ENCODE results near the gene GLRX3.
"Not testable (repeated sequence)": the region's sequence is repeated elsewhere in the genome, so short reads cannot be mapped to it uniquely, and the experiment has no call there.

GLRX3 gene

DNA sequence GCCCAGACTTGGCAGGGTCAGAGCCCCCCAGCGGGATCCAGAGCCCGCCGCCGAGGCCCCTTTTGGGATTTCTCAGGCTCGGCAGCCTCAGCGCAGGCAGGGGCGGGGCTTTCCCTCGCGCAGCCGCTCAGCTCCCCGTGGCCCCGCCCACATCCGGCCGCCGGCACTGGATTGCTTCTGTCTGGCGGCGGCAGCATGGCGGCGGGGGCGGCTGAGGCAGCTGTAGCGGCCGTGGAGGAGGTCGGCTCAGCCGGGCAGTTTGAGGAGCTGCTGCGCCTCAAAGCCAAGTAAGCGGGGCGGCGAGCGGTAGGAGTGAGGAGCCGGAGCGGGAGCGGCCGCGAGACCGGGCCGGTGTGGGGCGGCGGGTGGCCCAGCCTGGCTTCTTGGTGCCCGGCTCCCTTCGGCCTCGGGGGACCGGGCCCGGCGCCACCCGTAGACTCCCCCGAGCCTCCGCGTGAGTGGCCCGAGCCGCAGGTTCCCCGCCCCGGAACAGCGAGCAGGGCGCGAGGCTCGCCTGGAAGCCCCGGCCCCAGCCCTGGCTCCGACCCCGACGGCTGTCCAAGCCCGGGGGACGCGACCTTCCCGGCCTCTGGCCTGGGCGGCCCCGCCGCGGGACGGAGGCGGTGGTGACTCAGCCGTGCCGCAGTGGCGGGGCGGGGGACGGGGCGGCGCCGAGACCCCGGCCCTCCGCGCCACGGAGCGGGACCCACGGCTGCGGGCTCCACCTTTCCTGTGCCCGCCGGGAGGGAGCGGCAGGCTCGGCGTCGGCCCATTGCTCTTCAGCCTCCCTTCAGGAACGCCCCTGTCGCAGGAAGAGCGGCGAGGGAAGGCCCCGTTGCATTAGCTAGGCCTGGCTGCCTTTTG, at the start of gene GLRX3:
GLRX3 (plus strand) TSS at position 166 of the 864 bp plus-strand sequence; CDS start at position 196, 30 bp downstream.
- DNase-seq (ENCODE audit: low spot score): peak; percentile 84

DNA sequence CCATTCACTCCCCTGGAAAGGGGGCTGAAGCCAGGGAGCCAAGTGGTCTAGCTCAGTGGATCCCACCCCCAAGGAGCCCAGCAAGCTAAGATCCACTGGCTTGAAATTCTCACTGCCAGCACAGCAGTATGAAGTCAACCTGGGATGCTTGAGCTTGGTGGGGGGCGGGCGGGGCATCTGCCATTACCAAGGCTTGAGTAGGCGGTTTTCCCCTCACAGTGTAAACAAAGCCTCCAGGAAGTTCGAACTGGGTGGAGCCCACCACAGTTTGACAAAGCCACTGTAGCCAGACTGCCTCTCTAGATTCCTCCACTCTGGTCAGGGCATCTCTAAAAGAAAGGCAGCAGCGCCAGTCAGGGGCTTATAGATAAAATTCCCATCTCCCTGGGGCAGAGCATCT, 45.6 kb upstream of the GLRX3 start:
- DNase-seq (ENCODE audit: low spot score): not testable (repeated sequence)

DNA sequence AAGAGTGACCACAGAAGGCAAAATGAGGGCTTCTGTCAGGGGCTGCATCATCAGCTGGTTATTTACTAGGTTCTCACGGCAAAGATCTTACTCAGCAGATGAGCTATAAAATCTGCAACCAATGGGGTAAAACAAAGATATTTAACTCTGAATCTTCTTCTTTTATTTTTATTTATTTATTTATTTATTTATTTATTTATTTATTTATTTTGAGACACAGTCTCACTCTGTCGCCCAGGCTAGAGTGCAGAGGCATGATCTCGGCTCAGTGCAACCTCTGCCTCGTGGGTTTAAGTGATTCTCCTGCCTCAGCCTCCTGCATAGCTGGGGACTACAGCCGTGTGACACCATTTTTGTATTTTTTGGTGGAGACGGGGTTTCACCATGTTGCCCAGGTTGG, 36.8 kb upstream of the GLRX3 start:
- DNase-seq (ENCODE audit: low spot score): no peak

DNA sequence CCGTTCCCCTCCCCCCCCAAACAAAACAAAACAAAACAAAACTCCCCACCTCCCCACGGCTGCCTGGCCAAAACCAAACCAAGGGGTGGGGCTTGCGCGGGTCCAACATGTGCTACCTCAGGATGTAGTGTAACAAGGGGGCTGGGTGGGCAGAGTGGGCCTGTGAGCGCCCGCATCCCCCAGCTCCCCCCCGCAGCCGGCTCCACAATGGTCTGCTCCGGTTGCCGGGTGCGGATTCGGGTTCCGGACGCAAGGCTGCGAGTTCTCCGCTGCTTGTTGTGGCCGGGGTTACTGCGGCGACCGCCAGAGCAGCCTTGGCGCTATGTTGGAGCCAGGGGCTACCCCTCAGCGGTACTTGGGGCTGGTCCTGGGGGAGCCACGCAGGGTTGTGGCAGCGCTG, 30.5 kb upstream of the GLRX3 start:
- no peak for DNase-seq (ENCODE audit: low spot score)

DNA sequence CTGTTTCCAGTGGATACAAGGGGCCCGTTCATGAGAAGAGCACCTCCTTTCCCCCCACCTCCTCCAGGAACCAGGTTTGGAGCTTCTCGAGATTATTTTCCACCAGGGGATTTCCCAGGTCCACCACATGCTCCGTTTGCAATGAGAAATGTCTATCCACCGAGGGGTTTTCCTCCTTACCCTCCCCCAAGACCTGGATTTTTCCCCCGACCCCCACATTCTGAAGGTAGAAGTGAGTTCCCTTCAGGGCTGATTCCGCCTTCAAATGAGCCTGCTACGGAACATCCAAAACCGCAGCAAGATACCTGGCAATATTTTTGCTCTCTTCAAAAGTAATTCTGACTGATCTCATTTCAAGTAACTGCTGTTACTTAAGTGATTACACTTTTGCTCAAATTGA, 28.0 kb upstream of the GLRX3 start:
- DNase-seq (ENCODE audit: low spot score): peak; percentile 43

DNA sequence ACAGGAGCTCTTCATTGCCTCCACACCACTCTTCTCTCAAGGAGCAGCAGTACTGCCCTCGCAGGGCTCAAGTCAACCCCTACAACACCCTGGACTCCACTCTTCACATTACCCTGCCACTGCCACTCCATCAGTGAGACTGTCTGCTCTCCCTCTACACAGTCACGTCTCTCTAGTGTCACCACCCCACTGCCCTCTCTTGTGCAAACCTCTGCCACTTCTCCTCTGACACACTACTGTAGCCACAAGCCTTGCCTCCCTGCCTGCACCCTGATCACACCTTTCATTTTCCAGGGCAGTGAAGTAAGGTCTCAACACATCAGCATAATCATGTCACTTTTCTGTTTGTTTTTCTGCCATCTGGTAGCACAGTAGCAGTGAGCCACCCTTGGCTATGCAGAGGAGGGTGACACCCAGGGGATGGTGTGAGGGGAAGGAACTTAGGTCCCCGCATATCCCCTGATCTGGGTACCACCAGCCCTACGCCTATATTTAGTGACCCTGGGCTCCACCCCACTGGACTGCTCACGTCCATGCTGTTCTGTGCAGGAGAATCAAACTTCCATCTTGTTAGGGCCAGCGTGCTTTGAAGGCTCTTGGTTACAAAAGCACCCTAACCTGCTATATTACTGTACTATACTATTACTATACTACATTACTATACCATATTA, 27.1 kb upstream of the GLRX3 start:
- peak; percentile 64 for DNase-seq (ENCODE audit: low spot score)

DNA sequence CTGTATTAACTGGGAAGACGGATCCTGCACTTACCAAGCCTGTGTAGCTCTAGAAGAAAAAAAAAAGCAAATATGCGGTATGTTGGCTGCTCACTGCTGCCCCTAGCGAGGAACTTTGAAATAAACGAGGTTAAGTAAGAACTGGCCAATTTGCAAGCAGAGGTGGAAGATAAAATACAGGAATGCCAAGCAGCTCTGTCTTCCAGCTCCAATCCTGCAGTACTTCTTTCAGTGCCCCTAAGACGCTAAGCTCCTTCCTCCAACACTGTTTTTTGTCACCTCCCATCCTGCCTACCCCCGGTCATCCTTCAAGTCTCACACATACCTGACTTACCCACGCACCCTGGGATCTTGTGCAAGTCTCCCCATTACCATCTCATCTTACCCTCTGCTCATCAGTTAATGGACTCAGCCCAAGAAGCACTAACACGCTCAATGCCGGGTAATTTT, 26.4 kb upstream of the GLRX3 start:
- DNase-seq (ENCODE audit: low spot score): peak; percentile 76

DNA sequence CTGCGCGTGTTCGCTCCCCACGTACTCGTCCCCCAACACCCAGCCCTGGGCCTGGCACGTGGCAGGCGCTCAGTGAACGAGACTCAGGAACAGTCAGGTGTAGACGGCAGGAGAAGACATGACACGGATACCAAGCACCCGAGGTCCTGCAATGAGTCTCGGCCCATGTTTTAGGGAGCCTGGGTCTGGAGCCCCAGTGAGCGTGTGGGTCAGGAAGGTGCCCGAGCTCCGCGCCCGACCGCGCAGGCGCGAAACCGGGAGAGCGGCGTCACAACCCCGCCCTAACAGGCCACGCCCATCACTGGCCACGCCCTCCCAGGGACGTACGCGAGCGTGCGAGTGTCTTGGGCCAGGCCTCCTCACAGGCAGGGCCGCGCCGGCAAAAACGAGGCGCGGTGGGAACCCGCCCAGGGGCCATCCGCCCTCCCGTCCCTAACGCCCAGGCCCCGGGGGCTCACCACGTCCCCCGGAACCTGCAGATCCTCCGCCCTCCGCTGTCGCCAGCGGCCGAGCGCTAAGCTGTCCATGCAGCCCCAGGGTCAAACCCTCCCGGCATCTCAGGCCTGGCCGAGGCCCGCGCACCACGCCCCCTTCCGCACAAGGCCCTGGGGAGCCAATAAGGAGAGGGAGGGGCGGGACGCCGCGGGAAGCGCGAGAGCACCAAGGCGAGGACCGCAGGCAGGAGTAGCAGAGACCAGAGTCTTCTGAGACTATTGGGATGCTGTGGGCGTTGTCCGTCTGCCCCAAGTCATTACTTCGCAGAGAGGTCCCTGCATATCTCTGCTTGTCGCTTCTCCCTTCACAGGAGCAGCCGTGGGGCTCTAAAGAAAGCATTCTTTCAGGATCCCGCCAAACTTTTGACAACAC, 25.7 kb upstream of the GLRX3 start, which contains the start of gene C10orf143:
C10orf143 (minus strand) TSS at position 585 of the 867 bp plus-strand sequence; CDS start at position 527, 58 bp downstream.
- peak; percentile 98 for DNase-seq (ENCODE audit: low spot score)

DNA sequence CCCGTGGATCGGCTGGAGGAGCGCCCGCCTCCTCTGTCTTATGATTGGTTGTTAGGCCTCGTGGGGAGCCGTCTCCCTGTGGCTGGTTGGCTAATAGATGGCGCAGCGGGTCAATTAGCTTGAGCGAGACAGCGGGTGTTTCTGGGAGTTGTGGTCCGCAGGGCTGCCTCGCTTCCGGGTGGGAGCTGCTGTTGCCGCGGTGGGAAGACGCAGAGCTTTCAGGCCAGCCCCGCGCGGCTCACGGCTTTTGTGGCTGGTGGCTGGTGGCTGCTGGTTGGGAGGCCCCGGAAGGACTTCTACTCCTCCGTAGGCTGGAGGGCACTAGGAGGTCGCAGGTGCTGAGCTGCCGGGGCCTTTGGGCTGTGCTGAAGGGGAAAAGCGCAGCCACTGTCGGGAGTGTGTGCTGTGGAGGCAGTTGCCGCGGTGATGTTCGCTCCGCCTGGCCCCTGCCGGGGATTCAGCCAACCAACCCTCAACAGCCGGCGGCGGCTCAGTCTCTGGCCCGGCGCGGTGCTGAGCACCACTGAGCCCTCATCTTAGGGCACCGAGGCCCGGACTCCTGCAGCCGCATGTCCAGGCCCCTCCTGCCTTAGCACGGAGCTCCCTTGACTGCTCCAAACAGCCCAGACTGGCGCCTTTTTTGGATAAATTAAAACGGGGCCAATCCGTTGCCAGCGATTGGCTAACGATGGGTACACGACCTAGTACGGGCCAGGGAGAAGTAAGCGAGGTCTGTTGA, 24.9 kb upstream of the GLRX3 start:
- peak; percentile 97 for DNase-seq (ENCODE audit: low spot score)

DNA sequence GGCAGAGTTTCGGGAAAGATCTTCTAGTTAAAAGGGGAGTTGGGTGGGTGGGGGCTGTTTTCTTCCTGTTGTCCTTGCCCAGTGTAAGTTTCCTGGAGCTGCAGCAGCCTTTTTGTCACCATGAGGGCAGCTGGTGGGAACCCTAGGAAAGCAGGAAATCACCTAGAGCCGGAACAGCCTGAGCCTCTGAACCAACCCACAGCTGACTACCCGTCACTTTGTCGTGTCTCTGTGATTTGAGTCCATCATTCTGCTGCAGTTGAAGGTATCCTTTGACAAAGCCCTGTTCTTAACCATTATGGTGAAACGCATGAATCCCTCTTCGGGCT, 24.4 kb upstream of the GLRX3 start:
- DNase-seq (ENCODE audit: low spot score): peak; percentile 34

DNA sequence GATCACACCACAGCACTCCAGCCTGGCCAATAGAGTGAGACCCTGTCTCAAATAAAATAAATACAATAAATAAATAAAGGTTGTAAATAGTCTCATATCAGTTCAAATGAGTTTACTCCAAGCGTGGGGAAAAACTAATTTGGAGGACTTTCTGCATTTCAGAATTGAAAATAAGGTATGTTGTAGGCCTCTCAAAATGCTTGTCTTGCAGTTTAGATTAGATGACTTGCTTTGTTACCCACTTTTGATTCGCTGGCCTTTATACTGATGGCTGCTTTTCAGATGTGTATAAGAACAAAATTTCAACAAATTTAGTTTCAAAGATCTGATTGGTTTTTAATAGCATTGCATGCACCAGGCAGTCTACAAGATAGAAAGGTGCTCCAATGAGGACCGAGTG, 23.4 kb upstream of the GLRX3 start:
- no peak for DNase-seq (ENCODE audit: low spot score)

DNA sequence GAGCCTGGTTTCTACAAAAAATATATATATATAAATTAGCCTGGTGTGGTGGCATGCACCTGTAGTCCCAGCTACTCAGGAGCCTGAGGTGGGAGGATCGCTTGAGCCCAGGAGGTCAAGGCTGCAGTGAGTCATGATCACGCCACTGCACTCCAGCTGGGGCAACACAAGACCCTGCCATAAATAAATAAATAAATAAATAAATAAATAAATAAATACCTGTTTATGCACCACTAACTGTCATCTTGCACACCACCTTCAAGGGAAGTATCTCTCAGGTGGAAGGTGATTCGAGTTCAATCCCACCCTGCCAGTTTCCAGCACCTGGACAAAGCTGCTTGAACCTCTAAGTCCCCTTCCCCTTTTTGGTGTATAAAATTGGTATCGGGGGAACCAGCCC, 19.2 kb upstream of the GLRX3 start:
- DNase-seq (ENCODE audit: low spot score): not testable (repeated sequence)

DNA sequence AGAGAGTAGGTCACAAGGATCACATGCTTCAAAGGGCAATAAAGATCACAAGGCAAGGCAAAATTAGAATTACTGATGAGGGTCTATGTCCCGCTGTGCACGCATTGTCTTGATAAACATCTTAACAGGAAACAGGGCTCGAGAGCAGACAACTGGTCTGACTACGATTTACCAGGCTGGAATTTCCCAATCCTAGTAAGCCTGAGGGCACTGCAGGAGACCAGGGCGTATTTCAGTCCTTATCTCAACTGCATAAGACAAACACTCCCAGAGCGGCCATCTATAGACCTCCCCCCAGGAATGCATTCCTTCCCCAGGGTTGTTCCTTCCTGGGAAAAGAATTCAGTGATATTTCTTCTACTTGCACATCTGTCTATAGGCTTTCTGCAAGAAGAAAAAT, 18.7 kb upstream of the GLRX3 start:
- DNase-seq (ENCODE audit: low spot score): not testable (repeated sequence)

DNA sequence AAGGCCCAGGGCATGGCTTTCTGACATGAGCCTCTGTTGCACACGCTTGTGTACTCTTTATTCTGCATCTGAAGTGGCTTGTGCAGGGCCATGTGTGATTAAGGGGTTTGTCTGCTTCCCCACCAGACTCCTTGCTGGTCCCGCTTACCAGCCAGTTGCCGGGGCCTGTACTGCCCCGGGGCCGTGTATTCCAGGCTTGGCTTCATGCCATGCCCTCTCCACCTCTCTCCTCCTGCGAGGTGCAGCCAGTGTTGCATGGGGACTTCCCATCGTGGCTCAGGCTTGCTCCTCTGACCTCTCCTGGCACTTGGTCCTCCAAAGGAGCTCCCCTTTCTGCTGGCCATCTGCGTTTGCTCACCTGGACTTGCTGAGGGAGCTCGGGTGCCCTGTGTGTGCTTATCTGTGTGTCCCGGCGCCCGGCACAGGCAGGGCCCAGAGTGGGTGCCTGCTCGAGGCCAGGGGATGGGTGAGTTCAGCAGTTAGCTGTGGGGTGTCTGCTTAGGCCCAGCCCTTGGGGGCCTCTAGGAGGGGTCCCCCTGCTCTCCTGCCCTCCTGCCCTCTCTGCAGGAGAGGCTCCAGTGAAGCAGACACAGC, 14.6 kb upstream of the GLRX3 start:
- no peak for DNase-seq (ENCODE audit: low spot score)

DNA sequence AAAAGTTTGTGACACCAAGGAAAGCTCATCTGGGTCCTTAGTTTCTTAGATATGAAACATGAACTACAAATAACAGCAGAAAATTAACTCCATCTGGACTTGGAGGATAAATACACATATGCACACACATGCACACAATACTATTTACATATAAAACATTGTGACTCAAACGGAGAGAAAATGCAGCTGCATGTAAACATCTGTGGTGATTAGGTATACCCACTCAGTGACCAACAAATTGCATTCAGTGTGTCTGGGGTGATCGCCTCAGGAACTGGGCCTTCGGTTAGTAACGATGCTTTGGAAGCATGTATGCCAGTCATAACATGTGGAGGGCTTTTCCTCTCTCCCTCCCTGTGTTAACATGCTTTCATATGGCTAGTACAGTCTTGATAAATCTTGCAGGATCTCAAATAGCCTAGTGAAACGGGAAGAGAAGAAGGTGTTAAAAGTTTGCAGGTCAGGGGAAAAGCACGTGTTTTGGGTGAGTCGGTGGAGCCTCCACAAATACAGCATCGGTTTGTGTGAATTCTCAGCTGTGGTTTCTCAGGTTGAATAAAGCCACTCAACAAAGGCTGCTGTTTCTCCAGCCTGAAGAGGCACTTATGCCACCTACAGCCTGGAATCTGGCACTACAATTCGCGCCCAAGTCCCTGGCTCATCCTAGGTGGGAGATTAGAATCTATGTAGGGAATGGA, 8.7 kb upstream of the GLRX3 start:
- DNase-seq (ENCODE audit: low spot score): peak; percentile 84

DNA sequence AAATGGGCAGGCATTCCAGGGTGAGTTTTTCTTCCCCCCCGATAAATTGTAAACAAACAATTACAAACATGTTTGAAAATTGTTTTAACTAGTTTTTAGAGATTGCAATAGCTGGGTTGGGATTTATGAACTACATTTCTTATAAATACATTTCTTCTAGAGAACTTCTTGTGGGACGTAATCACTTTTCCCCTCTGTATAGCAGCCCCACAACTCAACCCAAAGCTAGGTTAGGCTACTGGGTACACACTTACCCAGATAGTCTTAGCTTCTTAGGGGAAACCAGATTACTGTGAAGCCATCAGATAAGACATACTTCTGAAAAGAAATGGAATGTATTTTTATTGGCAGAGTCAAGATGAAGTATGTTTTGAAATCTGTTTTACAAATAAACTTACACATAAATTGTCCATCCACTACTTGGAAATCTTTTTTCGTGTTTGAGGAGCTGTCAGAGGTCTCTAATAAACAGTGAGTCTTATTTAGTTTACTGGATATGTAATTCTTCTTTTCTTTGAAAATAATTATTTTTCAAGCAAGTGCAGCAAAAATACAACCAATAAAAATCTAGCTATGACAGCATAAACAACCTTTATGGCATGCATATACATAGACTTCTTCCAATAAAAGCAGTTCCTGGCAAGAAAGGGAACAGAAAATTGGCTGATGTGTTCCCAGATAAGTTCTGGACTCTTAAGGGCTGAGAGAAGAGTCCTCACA, 8.0 kb upstream of the GLRX3 start:
- DNase-seq (ENCODE audit: low spot score): no peak

DNA sequence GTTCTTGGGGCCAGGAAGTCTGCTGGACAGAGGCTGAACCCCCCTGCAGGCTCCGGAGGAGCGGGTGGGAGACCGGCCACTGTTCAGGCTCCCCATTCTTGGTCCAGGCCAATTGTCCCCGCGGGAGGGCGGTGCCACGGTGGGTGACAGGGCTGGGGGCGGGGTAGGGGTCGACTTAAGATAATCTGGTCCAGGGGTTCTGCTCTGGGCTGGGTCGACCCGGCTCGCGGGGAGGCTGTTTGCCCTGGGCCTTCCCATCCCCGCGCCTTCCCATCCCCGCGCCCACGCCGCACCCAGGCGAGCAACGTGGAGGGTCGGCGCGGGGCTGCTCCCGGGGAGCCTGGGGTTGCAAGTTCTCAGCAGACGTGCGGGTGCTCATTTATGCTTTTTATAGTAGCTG, 7.3 kb upstream of the GLRX3 start:
- no peak for DNase-seq (ENCODE audit: low spot score)

DNA sequence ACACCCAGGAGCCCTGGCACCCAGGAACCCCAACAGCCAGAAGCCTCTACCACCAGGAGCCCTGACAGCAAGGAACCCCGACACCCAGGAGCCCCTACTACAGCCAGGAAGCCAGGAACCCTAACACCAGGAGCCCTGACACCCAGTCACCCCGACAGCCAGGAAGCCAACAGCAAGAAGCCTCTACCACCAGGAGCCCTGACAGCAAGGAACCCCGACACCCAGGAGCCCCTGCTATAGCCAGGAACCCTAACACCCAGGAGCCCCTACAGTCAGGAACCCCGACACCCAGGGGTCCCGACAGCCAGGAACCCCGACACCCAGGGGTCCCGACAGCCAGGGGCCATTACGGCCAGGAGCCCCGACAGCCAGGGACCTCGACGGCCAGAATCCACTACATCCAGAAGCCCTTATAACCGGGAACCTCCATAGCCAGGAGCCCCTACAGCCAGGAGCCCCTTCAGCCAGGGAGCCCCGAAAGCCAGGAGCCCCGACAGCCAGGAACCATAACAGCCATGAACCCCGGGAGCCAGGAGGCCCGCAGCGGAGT, 440 bp upstream of the GLRX3 start:
- DNase-seq (ENCODE audit: low spot score): no peak

DNA sequence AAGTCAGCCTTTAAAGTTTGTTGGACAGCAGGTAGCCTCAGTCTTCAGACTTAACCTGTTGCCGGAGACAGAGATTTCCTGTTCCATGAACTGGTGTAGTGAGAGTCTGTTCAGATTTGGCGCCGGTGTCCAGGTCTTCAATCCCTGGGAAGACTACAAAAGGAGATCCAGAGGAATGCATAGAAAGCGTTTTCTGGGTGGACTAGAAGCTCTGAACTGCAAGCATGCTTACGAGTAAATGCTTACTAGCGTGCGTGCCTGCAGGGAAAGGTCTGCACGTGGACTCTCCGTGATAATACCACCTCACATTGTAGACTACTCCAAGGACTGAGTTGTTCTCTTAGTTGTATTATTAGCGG, 878 bp downstream of the GLRX3 start:
- DNase-seq (ENCODE audit: low spot score): no peak
